ENCODE data around the gene SMARCD3. TPM values are rescaled to one million over a fixed set of nuclear protein-coding genes. Genes with fewer than 3 reads are reported as not detected.

The SMARCD3 gene
- total and polyA plus RNA-seq, 2 of the 8 experiments (the other 6 are each of a cell fraction or from before 2014, with no cell fraction given): 3.0 to 5.6 TPM

DNA sequence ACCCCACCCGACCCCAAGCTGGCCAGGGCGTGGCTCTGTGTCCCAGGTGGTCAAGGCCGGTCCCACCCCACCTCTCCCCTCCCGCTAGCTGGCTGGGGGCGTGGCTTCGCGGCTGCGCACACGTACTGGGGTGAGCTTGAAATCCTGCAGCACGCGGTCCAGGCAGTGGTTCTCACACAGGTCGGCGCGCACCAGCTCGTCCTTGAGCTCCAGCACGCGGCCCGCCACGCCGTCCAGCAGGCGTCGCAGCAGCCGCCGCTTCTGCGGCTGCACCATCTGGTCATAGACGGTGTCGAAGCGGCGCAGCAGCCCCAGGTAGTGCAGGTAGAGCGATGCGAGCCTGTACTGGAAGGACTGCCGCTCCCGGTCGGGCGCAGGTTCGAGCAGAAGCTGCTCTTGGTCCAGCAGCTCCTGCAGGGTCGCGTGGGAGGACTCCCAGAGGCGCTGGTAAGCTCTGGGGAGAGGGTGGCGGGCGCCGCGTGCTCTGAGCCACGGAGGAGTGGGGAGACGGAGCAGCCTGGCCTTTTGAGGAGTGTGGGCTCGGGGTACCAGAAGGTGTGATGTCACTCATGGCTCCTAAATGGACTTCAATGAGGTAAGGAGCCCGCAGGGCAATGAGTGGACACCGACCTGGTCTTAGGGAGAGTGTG, 44.0 kb downstream of the SMARCD3 start:
- no peak overlapping the region for H3K4me3 ChIP-seq (ENCODE audit: extremely low read depth in 1 of 4, insufficient read depth in 2 of 4, low read depth in 3 of 4, low read length in 4 of 4)
- no peak overlapping the region for H3K18ac ChIP-seq (ENCODE audit: extremely low read depth, low read length)
- H3K27me3 ChIP-seq (replicated peaks in 1 of 4; ENCODE audit: control insufficient read depth in 3 of 4, extremely low read depth in 1 of 4, insufficient read depth in 3 of 4, low read length in 3 of 4): peaks cover 0 to 3% (median 0%) of the 10 kb centered on the region in 4 experiments; a peak in 2 of 7 replicates
- H4K20me1 ChIP-seq (replicated peaks in 1 of 2; ENCODE audit: control insufficient read depth in 1 of 2, insufficient read depth in 2 of 2, low read length in 2 of 2): no peaks in the 10 kb centered on the region
- H3K9ac ChIP-seq (replicated peaks in 1 of 4; ENCODE audit: extremely low read depth in 1 of 4, low read depth in 3 of 4, low read length in 3 of 4): no peak overlapping the region
- WGBS, 2 experiments (ENCODE audit: extremely low coverage in 1 of 2, insufficient coverage in 1 of 2, insufficient read length in 1 of 2, insufficient replicate concordance in 2 of 2, low coverage in 1 of 2, low lambda C conversion rate in 2 of 2, missing lambda C conversion rate in 1 of 2): 90% methylated on average over 44 of the region's 48 CpGs; no CpG with 5 or more reads in 1 of the 2 experiments
- CTCF ChIA-PET (ENCODE audit: partially characterized antibody): interaction anchor here (0.9 to 1.4 kb wide), 5 partner anchors 9 to 112 kb away, joined by 3 to 4 read pairs (median 3); no protein-coding TSS in a partner anchor
- H2BK15ac ChIP-seq (ENCODE audit: low read length): no peak overlapping the region
- TF ChIP-seq KDM1A (IDR thresholded peaks at IDR 0.05; ENCODE audit: borderline replicate concordance, low read length) (no peak), EP300 (IDR thresholded peaks at IDR 0.05; ENCODE audit: borderline replicate concordance in 1 of 2, low read depth in 2 of 2, low read length in 2 of 2) (no peak), SP1 (IDR thresholded peaks at IDR 0.05; ENCODE audit: low read depth, low read length) (no peak)
- TF ChIP-seq, protein P1, sequence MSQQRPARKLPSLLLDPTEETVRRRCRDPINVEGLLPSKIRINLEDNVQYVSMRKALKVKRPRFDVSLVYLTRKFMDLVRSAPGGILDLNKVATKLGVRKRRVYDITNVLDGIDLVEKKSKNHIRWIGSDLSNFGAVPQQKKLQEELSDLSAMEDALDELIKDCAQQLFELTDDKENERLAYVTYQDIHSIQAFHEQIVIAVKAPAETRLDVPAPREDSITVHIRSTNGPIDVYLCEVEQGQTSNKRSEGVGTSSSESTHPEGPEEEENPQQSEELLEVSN (IDR thresholded peaks at IDR 0.05): peak; percentile 46; the same call in 1 of the 2 replicates
- H4K8ac ChIP-seq (ENCODE audit: extremely low read depth, insufficient read depth, low read length): no peak overlapping the region
- H2BK20ac ChIP-seq (ENCODE audit: low read length): no peak overlapping the region
- no peak overlapping the region for H3K4me2 ChIP-seq (ENCODE audit: insufficient read depth in 1 of 2, low read depth in 2 of 2, low read length in 2 of 2)
- POLR2A ChIA-PET (ENCODE audit: partially characterized antibody): no interaction called here
- no peak overlapping the region for H4K5ac ChIP-seq (ENCODE audit: insufficient read length, low read depth, low read length)
- H3K36me3 ChIP-seq (ENCODE audit: control insufficient read depth in 2 of 4, insufficient read depth in 4 of 4, low read length in 3 of 4): no peaks in the 10 kb centered on the region
- H3K4me1 ChIP-seq (replicated peaks in 1 of 4; ENCODE audit: control insufficient read depth in 3 of 4, insufficient read depth in 4 of 4, low read length in 3 of 4): peaks cover 0 to 5% (median 1%) of the 10 kb centered on the region in 4 experiments; a peak in 3 of 7 replicates
- H2BK5ac ChIP-seq (ENCODE audit: low read depth, low read length): no peak overlapping the region
- no peaks in the 10 kb centered on the region for H3K23me2 ChIP-seq (ENCODE audit: low read depth, low read length)
- H3K27ac ChIP-seq (ENCODE audit: low read depth, low read length): no peak overlapping the region
- no peak overlapping the region for H3K4ac ChIP-seq (replicated peaks; ENCODE audit: insufficient read length, low read depth, low read length)
- no peak overlapping the region for H4K91ac ChIP-seq (replicated peaks; ENCODE audit: insufficient read length, low read length)
- no peak overlapping the region for H3K23ac ChIP-seq (ENCODE audit: insufficient read length)
- DNase-seq (ENCODE audit: low read depth in 1 of 2, low spot score in 2 of 2) (no peak), FAIRE-seq (no peak)
- no peaks in the 10 kb centered on the region for H3K79me1 ChIP-seq (ENCODE audit: low read depth, low read length)
- H2AFZ ChIP-seq (ENCODE audit: low read length): no peak overlapping the region
- H3K79me2 ChIP-seq (ENCODE audit: control insufficient read depth in 1 of 2, insufficient read depth in 2 of 2, low read length in 2 of 2): no peaks in the 10 kb centered on the region
- H2BK120ac ChIP-seq (replicated peaks; ENCODE audit: low read depth, low read length): no peak overlapping the region
- no peaks in the 10 kb centered on the region for H3K9me3 ChIP-seq (ENCODE audit: insufficient read depth in 2 of 2, low read depth in 1 of 2, low read length in 1 of 2)
- H3K56ac ChIP-seq (replicated peaks; ENCODE audit: insufficient read length, low read depth, low read length): no peak overlapping the region
- no peak overlapping the region for H2AK5ac ChIP-seq (ENCODE audit: low read depth, low read length)
- no peak overlapping the region for H2BK12ac ChIP-seq (ENCODE audit: low read depth, low read length)
- no peak overlapping the region for H3K14ac ChIP-seq (ENCODE audit: insufficient read length)

All from H1 (cell line).